ENCODE results near the gene CTSW.

Gene CTSW

DNA sequence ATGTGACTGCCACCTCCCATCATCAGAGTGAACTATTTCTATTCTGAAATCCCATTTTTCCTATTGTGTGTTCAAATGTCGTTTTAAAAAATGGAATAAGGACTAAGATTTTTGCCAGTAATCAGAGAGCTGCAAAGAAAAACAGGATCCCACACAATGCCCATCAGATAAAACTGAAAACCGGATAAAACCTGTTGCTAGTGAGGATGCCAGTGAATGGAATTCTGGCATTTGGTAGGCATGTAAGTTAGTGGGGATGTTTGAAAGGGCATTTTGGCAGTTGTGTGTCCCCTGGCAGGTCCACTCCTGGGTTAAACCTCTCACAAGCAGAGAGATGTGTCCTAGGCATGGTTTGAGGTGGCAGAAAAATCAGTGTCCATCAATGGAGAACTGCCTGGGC lies 45.8 kb downstream of the CTSW start:
- no peak for FAIRE-seq

DNA sequence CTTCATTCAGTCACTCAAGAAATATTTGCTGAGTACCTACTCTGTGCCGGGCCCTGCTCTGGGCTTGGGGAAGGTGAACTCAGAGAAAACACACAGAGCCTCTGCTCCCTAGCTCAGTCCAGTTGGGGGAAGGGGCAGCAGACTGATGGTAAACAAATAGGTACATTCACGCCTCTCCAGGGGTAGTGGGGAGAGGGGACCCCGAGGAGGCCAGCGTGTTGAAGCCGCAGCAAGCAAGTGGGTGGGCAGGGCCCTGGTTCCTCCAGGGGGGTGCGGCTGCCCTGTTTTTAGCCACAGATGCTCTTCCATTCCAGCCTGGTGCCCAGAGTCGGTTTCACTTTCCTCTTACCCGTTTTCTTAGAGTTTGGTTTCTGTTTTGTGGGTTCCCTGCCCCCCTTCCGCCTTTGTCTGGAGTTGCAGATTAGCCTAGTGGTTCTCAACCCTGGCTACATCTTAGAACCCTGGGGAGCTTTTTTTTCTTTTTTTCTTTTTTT lies 48.3 kb downstream of the CTSW start:
- DNase-seq (ENCODE audit: low spot score) (no peak), FAIRE-seq (no peak)

More for the DNA sequence above, 45.8 kb downstream of the CTSW start:
- no peak for DNase-seq (ENCODE audit: low spot score)

DNA sequence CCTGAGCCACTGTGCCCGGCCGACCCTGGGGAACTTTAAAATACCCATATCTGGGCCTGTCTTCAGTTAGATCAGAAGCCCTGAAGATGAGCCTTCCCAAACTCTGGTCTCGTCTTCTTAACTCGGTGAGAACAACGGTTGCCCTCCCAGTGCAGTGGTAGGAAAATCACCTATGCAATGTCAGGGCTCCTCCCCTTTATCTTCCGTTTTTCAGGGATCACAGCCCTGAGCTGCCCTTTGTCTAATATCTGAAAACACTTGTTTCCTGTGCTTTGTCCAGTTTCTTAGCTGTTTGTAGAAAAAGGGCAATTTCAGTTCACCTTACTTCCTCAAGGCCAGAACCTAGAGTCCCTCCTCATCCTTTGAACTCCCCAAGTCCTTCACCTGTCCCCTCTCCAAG lies 49.0 kb downstream of the CTSW start:
- DNase-seq (ENCODE audit: low spot score) (no peak), FAIRE-seq (no peak)

GRCh38 chr11:65931773-65932557 lies 52.3 kb downstream of the CTSW start:
- FAIRE-seq: no peak
- DNase-seq (ENCODE audit: low spot score): no peak

DNA sequence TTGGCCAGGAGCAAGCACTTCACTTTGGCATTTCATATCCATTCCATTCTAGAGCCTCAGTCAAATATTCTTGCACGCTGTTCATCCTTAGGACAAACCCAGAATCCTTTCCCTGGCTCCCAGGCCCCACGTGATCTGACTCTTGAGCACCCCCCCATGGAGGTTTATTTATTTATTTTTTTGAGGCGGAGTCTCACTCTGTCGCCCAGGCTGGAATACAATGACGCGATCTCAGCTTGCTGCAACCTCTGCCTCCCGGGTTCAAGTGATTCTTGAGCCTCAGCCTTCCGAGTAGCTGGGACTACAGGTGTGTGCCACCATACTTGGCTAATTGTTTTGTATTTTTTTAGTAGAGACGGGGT lies 52.9 kb downstream of the CTSW start:
- FAIRE-seq (no peak), DNase-seq (ENCODE audit: low spot score) (no peak)

All from RCC 7860 (cell line).